ENCODE data around the gene CLSTN2. TPM values are rescaled to one million over a fixed set of nuclear protein-coding genes. Genes with fewer than 3 reads are reported as not detected.

Gene CLSTN2
- total RNA-seq, 1 donor from 2014 or later, result 9.7 TPM

GRCh38 chr3:140165781-140166180 lies 230.8 kb downstream of the CLSTN2 start:
- no peak for DNase-seq (ENCODE audit: low read depth)
- no peak overlapping the region for H3K4me3 ChIP-seq (ENCODE audit: low read depth, low read length)
- TF ChIP-seq CTCF (conservative IDR thresholded peaks at IDR 0.05; ENCODE audit: low read depth, low read length), result no peak

- H3K4me3 ChIP-seq (ENCODE audit: low read depth, low read length), result no peak overlapping the region
- DNase-seq (ENCODE audit: low read depth), result no peak
- TF ChIP-seq CTCF (conservative IDR thresholded peaks at IDR 0.05; ENCODE audit: low read depth, low read length), result no peak
Observed at GRCh38 chr3:140166861-140167599, 232.0 kb downstream of the CLSTN2 start.

DNA sequence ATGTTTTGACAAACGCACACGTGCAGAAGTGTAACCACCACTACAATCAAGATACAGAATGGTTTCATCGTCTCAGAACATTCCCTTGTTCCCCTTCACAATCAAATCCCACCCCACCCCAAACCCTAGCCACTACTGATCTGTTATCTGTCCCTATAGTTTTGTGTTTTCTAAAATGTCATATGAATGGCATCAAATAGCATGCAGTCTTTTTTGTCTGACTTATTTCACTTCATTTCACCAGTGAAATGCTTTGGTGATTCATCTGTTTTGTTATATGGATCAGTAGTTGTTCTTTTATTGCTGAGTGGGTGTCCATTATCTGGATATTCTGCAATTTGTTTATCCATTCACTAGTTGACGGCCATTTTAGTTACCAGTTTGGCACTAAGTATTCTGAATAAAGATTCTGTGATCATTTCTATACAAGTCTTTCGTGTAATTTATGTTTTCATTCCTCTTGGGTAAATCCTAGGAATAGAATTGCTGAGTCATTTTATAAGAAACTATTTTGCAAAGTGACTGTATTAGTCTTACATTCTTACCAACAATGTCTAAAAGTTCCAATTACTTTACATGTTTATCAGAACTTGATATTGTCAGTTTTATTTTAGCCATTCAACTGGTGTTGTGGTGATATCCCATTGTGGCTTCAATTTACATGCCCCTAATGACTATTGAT lies 232.8 kb downstream of the CLSTN2 start:
- H3K4me3 ChIP-seq (ENCODE audit: low read depth, low read length), result no peak overlapping the region
- no peak for TF ChIP-seq CTCF (conservative IDR thresholded peaks at IDR 0.05; ENCODE audit: low read depth, low read length)
- peak; percentile 56 for DNase-seq (ENCODE audit: low read depth)

GRCh38 chr3:140170612-140171011 lies 235.6 kb downstream of the CLSTN2 start:
- no peak for TF ChIP-seq CTCF (conservative IDR thresholded peaks at IDR 0.05; ENCODE audit: low read depth, low read length)
- H3K4me3 ChIP-seq (ENCODE audit: low read depth, low read length), result no peak overlapping the region
- no peak for DNase-seq (ENCODE audit: low read depth)

GRCh38 chr3:140176526-140176925 lies 241.5 kb downstream of the CLSTN2 start:
- no peak overlapping the region for H3K4me3 ChIP-seq (ENCODE audit: low read depth, low read length)
- TF ChIP-seq CTCF (conservative IDR thresholded peaks at IDR 0.05; ENCODE audit: low read depth, low read length), result peak; percentile 26
- peak; percentile 43 for DNase-seq (ENCODE audit: low read depth)

DNA sequence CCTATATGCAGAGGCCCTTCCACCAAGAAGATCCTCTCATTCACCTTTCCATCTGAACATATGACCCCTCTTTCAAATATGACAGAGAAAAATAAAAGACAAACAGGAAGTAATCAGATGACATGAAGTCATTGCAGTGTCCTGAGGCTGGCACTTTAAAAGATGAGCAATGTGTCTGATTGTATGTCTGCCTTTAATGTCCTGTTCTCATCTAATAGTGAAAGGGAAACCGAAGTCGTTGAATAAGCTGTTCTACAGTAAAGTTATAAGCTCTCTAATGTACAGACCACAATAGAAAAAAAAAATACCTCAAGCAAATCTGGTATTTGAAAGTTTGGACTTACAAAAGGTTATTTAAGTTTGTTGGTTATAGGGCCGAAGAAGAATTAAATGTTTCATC lies 243.0 kb downstream of the CLSTN2 start:
- TF ChIP-seq CTCF (conservative IDR thresholded peaks at IDR 0.05; ENCODE audit: low read depth, low read length), result no peak
- DNase-seq (ENCODE audit: low read depth), result no peak
- no peak overlapping the region for H3K4me3 ChIP-seq (ENCODE audit: low read depth, low read length)
